GM19238 (cell line): Measurements from ENCODE around the gene CASKIN1.
"Not testable (repeated sequence)": the region's sequence is repeated elsewhere in the genome, so short reads cannot be mapped to it uniquely, and the experiment has no call there.

ENCODE experiments used
- DNase-seq: peaks from one replicate; pipeline ENCODE4 v3.0.0; 2011; ENCODE audit warnings: low spot score; ENCODE audit not compliant: insufficient read length

Gene CASKIN1

DNA sequence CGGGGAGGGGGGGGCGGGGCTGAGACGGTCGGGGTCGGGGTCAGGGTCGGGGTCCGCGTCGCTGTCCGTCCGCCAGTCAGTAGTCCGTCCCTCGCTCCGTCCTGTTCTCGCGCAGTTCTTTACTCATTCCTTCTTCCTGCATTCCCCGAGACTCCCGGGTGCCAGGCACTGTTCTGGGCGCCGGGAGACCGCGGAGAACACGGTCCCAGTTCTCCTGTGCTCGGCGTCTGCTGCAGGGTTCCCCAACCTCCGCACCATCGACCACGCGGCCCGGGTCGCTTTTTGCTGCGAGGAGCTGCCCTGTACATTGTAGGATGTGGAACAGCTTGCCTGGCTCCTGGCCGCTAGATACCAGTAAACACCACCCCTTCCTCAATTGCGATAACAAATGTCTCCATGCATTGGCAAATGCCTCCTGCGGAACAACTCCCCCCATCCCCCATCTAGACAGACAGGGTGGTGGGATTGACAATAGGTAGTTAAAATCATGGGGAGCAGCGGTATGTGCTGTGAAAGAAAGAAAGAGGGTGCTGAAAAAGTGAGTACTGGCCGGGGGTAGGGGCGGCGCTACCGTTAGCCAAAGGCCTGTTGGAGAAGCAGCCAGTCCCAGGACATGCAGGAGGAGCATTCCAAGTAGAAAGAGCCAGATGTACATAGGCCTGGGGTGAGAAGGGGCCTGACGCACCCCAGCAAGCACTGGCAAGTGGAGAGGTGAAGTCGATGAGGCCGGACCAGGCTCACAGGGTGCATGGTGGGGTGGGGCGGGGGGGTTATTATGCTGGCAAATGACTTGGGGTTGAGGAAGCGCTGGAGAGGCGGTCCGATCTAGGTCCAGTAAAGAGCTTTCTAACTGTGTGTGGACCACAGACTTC, 40.2 kb downstream of the CASKIN1 start:
- no peak for DNase-seq

DNA sequence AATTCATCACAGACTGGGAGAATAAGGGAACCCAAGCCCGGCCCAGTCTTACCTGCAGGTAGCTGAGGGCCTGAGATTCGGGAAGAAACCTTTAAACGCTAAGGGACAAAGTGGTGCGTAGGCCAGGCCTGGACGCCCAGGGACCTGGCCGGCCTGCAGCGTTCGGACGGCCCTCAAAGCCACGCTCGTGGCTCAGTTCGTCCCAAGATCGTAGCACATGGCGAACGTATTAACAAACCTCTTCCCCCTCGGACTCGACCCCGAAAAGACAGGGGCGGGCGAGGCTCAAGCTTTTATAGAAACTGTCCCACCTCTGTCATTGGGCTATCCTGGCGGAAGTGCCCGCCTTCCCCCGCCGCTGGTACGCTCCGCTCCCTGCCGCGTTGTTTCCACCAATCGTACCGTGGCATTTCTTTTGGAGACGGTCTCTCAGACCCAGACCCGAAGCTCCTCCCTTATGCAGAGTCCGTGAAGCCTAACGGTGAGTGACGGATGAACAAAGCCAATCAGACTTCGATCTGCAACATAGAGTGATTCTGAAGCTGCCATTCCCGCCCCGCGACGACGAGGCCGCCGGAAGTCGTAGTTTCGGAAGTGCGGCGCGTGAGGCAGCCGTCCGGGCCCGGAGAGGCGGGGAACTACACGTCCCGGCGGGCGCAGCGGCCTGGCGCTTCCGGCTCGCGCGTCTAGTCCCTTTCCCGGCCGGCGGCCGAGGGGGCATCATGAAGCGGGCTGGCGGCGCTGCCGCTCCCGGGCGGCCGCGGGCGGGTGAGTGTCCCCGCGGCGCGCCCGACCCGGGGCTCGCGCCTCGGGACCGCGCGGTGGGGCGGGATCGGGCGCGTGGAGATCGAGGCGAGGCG, 41.1 kb downstream of the CASKIN1 start, which contains the start of gene TRAF7:
TSS of gene TRAF7 (plus strand) at position 692 of the 860 bp plus-strand sequence. CDS start 8,139 bp downstream, outside the sequence.
- DNase-seq, result peak; percentile 100

DNA sequence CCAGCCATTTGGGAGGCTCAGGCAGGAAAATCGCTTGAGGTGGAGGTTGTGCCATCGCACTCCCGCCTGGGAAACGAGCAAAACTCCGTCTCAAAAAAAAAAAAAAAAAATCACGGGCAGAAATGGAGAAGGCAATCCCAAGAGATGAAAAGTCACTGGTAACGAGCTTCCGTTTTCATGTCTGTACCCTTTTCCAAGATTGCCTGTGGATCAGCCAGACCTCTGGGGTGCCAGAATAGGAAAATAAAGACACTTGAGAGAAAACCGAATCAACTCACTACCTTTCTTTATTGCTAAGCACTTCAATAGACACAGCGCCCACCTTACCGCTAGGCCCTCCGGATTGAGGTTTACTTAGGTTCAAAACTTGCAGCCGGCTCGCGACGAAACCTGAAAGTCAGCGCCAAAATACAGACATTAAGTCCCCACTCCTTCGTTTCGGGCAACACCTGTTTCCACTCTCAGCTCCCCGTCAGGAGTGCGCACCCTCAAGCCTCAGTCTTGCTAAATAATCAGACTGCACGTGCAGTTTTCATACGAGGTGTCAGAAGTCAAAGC, 41.8 kb downstream of the CASKIN1 start:
- no peak for DNase-seq

GRCh38 chr16:2152695-2153506, 43.5 kb downstream of the CASKIN1 start:
- no peak for DNase-seq

DNA sequence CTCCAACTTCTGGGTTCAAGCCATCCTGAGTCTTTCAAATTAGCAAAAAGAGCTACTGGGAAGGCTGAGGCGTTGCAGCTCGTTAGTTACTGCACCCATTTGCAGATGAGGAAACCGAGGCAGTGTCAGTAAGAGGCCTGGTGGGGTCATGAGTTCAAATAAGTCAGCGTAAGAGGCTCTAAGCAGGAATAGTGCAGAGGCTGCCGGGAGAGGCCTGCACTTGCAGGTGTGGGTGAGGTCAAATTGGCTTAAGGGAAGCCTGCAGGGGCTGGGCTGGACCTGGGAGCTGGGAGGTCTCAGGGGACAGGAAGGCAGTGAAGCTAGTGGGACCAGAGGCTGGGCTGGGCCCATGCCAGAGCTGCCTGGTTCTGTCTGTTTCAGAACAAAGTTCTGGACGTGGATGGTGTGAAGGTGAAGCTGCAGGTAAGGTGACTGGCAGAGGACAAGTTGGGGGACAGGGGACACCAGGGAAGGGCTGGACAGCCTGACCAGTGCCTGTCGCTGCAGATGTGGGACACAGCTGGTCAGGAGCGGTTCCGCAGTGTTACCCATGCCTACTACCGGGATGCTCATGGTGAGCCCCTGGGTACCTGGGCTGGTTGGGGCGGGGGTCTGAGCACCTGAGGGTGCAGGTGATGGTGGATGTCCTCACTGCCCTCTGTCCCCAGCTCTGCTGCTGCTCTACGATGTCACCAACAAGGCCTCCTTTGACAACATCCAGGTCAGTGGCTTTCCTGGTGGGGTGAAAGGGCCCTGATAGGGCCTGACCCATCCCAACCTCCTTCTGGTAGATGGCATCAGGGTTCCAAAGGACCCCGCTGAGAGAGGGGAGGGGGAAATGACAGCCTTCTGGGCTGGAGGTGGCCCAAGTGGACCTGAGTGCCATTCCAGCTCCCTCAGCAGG, 45.0 kb downstream of the CASKIN1 start:
- DNase-seq, result no peak

- no peak for DNase-seq
Observed at GRCh38 chr16:2150418-2151187, 45.8 kb downstream of the CASKIN1 start.

GRCh38 chr16:2149630-2150417, 46.6 kb downstream of the CASKIN1 start:
- no peak for DNase-seq

DNA sequence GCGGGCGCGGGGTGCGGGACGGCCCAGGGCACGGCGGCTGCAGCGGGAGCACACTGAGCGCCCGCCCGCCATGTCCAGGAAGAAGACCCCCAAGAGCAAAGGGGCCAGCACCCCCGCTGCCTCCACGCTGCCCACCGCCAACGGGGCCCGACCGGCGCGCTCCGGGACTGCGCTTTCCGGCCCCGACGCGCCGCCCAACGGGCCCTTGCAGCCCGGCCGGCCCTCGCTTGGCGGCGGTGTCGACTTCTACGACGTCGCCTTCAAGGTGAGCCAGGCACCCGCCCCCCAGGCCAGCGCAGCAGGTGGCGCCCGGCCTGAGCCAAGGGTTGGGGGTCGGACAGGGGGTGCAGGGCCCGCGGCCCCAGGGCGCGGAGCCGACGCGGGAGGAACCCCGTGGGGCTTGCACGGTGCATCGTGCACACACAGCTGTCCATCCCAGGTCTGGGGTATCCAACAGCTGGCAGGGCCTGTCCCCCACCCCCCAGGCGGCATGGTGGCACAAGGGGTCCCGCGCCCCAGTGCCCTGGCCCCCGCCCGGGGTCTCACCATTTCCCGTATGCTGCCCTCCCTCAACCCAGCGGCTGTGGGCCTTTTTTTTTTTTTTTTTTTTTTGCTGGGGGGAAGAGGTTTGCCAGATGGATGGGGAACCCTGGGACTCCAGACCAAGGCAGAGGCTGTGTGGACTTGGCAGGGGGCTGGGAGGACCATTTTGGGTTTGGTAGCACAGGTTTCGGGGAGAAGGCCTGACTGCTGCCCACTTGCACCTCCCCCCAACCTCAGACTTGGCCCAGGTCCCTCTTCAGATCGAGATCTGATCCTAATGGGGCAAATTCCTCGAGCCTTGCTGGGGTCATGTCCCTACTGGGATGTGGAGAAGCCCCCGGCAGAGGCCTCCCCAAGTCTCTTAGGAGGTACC, 47.4 kb downstream of the CASKIN1 start:
- no peak for DNase-seq

DNA sequence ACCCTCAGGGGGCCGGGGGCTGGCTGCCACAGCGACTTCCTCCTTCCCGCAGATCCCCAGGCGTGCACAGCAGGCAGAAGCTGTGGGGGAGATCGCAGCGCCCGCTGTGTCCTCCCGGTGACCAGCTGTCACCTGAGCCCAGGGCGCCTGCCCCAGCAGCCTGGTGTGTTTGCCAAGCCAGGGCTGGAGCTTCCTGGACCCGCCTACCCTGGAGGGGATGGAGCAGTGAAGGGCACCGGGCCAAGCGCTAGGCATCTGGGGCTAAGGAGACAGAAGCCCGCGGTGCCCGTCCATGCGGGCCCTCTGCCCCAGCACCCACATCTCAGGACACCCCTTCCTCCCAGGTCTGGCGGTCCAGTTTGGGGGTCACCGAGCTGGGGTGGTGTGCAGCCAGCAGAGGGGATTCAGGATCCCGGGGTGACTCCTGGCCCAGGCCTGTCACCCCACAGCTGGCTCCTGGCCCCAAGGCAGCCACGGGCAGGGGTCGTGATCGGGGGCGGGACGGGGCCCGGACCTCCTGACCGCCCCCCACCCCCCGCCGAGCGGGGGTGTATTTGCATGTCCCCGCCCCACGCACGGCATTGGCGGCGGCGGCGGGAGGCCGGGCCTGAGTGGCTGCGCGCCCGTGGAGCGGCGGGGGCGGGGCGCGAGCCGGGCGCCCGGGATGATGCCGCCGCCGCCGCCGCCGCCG, 48.3 kb downstream of the CASKIN1 start, which contains the start of gene RAB26:
TSS of gene RAB26 (plus strand) at position 645 of the 691 bp plus-strand sequence. CDS start 159 bp downstream, outside the sequence.
- no peak for DNase-seq

- DNase-seq, result no peak
Observed at GRCh38 chr16:2147378-2147777, 49.0 kb downstream of the CASKIN1 start.

- DNase-seq, result no peak
Observed at GRCh38 chr16:2145843-2146242, 50.6 kb downstream of the CASKIN1 start.

DNA sequence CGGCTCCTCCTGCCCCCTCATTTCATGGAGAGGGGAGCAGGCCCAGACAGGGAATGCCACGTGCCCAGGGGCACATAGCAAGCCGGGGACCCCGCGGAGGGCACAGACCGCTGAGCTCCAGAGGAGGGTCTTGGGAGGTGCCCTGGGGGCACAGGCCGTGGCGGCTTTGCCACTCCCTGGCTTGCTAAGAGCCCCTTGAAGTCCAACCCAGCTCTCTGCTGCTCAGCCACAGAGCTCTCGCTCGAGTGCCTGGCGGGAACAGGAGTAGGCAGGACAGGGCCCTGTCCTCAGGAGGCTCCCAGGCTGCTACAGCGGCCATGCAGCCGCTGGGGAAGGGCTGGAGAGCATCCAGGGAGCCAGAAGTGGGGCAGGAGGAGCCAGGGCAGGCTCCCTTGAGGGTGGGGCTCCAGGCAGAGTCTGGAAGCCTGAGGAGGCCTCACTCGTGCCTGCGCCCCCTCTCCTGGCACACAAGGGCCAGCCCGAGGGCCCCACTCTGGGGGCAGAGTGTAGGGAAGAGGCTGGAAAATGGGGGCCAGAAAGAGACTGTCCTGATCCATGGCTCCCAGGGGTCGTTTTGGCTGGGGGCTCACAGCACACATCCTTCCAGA, 52.4 kb downstream of the CASKIN1 start:
- DNase-seq, result no peak

DNA sequence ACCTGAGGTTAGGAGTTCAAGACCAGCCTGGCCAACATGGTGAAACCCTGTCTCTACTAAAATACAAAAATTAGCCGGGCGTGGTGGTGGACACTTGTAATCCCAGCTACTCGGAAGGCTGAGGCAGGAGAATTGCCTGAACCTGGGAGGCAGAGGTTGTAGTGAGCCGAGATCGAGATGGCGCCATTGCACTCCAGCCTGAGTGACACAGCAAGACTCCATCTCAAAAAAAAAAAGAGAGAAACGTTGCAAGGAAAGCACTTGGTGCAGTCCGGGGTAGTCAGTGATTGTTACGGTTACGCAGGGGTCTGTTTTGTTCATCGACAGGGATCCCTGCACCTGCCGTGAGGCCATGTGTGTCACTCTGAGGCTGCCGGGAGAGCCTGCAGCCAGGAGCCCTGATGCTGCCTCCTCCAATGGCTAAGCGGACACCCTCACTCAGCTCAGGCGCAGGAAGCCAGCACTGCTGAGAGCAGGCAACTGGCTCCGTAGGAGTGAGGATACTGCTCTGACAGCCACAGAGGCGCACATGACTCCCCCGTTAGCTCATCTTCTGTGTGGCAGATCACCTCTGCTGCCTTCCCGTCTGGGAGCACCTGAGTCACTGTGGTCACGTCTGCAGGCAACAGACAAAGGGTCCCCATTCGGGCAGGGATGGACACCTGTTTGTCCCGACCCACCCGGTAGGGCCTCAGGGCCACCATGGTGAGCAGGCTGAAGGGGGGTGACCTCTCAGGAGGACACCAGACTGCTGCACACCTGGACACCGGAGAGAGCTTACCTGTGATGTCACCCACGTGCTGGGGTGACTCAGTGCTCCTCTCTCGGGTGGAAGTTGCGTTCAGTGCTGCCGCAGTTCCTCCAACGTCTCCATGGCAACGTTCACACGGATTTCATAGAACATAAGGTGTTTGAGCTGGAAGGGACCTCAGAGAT, 53.2 kb downstream of the CASKIN1 start:
- DNase-seq, result no peak

- not testable (repeated sequence) for DNase-seq
Observed at GRCh38 chr16:2135770-2136490, 60.5 kb downstream of the CASKIN1 start, which contains the start of gene PKD1. Gene PKD1 (minus strand): TSS chr16:2135898. CDS start chr16:2135689, 209 bp downstream.
